Adrenal gland (tissue), 12 donors: Measurements from ENCODE around the gene GRID1. TPM values are rescaled to one million over a fixed set of nuclear protein-coding genes. Genes with fewer than 3 reads are reported as not detected.

ENCODE experiments used
- DNase-seq, 7 donors: peaks; one replicate each; pipeline ENCODE4 v3.0.0-alpha.2; 2019 to 2020
- H3K27ac ChIP-seq, 5 donors: fragments of 200-600 bp; sonication (generic) in 4 of 5; 1 replicate in 3 of 5; 2 replicates in 2 of 5; pipeline versions ENCODE4 v1.5.1 to v1.8.0; 2016 to 2020; ENCODE audit warnings: mild to moderate bottlenecking in 1 of 5
- H3K27me3 ChIP-seq: fragments of 200-600 bp; 2 replicates; pipeline ENCODE4 v1.8.0; 2021
- H3K36me3 ChIP-seq, 2 donors: fragments of 200-600 bp; replicated peaks in 1 of 2; 1 replicate in 1 of 2; 2 replicates in 1 of 2; pipeline versions ENCODE4 v1.5.1 to v1.8.0; 2018 to 2022
- H3K4me1 ChIP-seq, 2 donors: fragments of 200-600 bp; replicated peaks in 1 of 2; 1 replicate in 1 of 2; 2 replicates in 1 of 2; pipeline versions ENCODE4 v1.5.1 to v1.8.0; 2018 to 2021
- H3K4me3 ChIP-seq, 4 donors: fragments of 200-600 bp; sonication (generic) in 3 of 4; one replicate each; pipeline ENCODE4 v1.5.1; 2016 to 2018
- H3K9me3 ChIP-seq, 3 donors: fragments of 200-600 bp; sonication (generic) in 1 of 3; replicated peaks in 1 of 3; 1 replicate in 2 of 3; 2 replicates in 1 of 3; pipeline versions ENCODE4 v1.5.1 to v1.8.0; 2016 to 2021
- CTCF ChIP-seq, 6 experiments: fragments of 450-650 bp in 4 of 6; fragments of 200-600 bp in 2 of 6; sonication (generic) in 1 of 6; IDR thresholded peaks; 1 replicate in 5 of 6; 2 replicates in 1 of 6; pipeline versions ENCODE4 v1.5.1 to v1.8.0; 2016 to 2021; ENCODE audit warnings: antibody characterized with exemption in 6 of 6, mild to moderate bottlenecking in 2 of 6, moderate library complexity in 1 of 6
- POLR2A ChIP-seq, 2 donors: fragments of 450-650 bp; IDR thresholded peaks; one replicate each; pipeline ENCODE4 v1.6.1; 2017; ENCODE audit warnings: antibody characterized with exemption in 2 of 2, mild to moderate bottlenecking in 2 of 2, moderate library complexity in 1 of 2
- WGBS, 4 donors: extraction: QIAGEN DNeasy Blood & Tissue Kit in 2 of 4; methylation state at CpG; one replicate each; pipeline versions ENCODE4 v1.1.5 to v1.1.7; 2013 to 2017; 5-methylcytosine and 5-hydroxymethylcytosine counted together
- intact Hi-C, 2 donors: fragments of 100-400 bp; cut with DNase I; formaldehyde crosslinking; loops; one replicate each; pipeline versions ENCODE4 v1.14.1 to v1.15.0; 2022 to 2023
- polyA plus RNA-seq, 3 donors: library from polyadenylated mRNA; stranded (reverse); fragments of 200-250 nt in 2 of 3; fragments of 350-450 nt in 1 of 3; fragmentation: Illumina TruSeq in 1 of 3; extraction: RNeasy Lipid Tissue Mini Kit (QIAGEN cat#74804) in 1 of 3; gene quantifications; one replicate each; pipeline ENCODE4 v1.2.3, GENCODE V29; 2013 to 2014
- total RNA-seq, 9 donors: library from RNA; depleted of rRNA in 4 of 9; stranded (reverse); fragments of >200 nt in 4 of 9; fragments of 120-200 nt in 1 of 9; fragmentation: NEBNext Ultra II Directional in 1 of 9; extraction: Animal tissue kit (Norgen Biotek cat#: 25700) in 1 of 9; gene quantifications; one replicate each; pipeline versions ENCODE4 v1.1.0 to v1.2.4, GENCODE V29; 2013 to 2023
- donor health status: healthy with polysubstance abuse.
- donor health status: Bipolar disorder and iron deficiency.
- donor health status: DM: yes; HTN: yes; CAD: no.
- donor health status: DM: no; HTN: no; CAD: no.
- donor health status: DM: no; HTN: no; CAD: no.
- donor health status: DM: yes; HTN: yes; CAD: no.

GRID1 gene
- total and polyA plus RNA-seq, 12 donors, result 2.2 to 8.0 (median 4.1) TPM

GRCh38 chr10:85682621-85683020 lies 684.0 kb downstream of the GRID1 start:
- intact Hi-C loops, result no loop called here
- WGBS, 4 donors, result 88 to 96% (median 91%) methylated on average over 1 of the region's 1 CpG
- Histone ChIP-seq H3K36me3 (no peaks in the 10 kb centered on the region), H3K4me1 (no peaks in the 10 kb centered on the region), H3K4me3 (no peak overlapping the region), H3K27me3 (no peaks in the 10 kb centered on the region), H3K9me3 (no peaks in the 10 kb centered on the region), H3K27ac (no peak overlapping the region)
- no peak for TF ChIP-seq CTCF (IDR thresholded peaks at IDR 0.05)
- no peak for TF ChIP-seq POLR2A (IDR thresholded peaks at IDR 0.05)
- no peak for DNase-seq

GRCh38 chr10:85679710-85680109 lies 686.9 kb downstream of the GRID1 start:
- Histone ChIP-seq H3K27ac (no peak overlapping the region), H3K4me3 (no peak overlapping the region), H3K36me3 (no peaks in the 10 kb centered on the region), H3K27me3 (no peaks in the 10 kb centered on the region), H3K4me1 (no peaks in the 10 kb centered on the region), H3K9me3 (no peaks in the 10 kb centered on the region)
- no peak for TF ChIP-seq CTCF (IDR thresholded peaks at IDR 0.05)
- TF ChIP-seq POLR2A (IDR thresholded peaks at IDR 0.05), result no peak
- WGBS, 4 donors, result 73 to 92% (median 86%) methylated on average over 2 to 4 of the region's 4 CpGs
- intact Hi-C loops, result no loop called here
- DNase-seq, result no peak

- Histone ChIP-seq H3K4me1 (no peaks in the 10 kb centered on the region), H3K4me3 (no peak overlapping the region), H3K9me3 (no peaks in the 10 kb centered on the region), H3K36me3 (no peaks in the 10 kb centered on the region), H3K27me3 (no peaks in the 10 kb centered on the region), H3K27ac (no peak overlapping the region)
- TF ChIP-seq POLR2A (IDR thresholded peaks at IDR 0.05), result no peak
- no peak for TF ChIP-seq CTCF (IDR thresholded peaks at IDR 0.05)
- 79 to 100% (median 85%) methylated on average over 2 of the region's 2 CpGs for WGBS, 4 donors
- no peak for DNase-seq
- intact Hi-C loops, result no loop called here
Measured at GRCh38 chr10:85679061-85679460, 687.5 kb downstream of the GRID1 start.

GRCh38 chr10:85674851-85675250 lies 691.7 kb downstream of the GRID1 start:
- H3K9me3 ChIP-seq, result no peaks in the 10 kb centered on the region
- DNase-seq, result no peak
- WGBS, 4 donors, result 53 to 62% (median 57%) methylated on average over 4 of the region's 4 CpGs
- TF ChIP-seq POLR2A (IDR thresholded peaks at IDR 0.05) (no peak), CTCF (IDR thresholded peaks at IDR 0.05) (no peak)
- H3K27me3 ChIP-seq, result no peaks in the 10 kb centered on the region
- no peak overlapping the region for H3K4me3 ChIP-seq
- H3K36me3 ChIP-seq, result no peaks in the 10 kb centered on the region
- no peak overlapping the region for H3K27ac ChIP-seq
- H3K4me1 ChIP-seq, result no peaks in the 10 kb centered on the region
- intact Hi-C loops, result no loop called here
